Measurements from ENCODE around the gene EIF4E1B.
"Not testable (repeated sequence)": the region's sequence is repeated elsewhere in the genome, so short reads cannot be mapped to it uniquely, and the experiment has no call there.

EIF4E1B gene, protein sequence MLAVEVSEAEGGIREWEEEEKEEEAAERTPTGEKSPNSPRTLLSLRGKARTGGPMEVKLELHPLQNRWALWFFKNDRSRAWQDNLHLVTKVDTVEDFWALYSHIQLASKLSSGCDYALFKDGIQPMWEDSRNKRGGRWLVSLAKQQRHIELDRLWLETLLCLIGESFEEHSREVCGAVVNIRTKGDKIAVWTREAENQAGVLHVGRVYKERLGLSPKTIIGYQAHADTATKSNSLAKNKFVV

DNA sequence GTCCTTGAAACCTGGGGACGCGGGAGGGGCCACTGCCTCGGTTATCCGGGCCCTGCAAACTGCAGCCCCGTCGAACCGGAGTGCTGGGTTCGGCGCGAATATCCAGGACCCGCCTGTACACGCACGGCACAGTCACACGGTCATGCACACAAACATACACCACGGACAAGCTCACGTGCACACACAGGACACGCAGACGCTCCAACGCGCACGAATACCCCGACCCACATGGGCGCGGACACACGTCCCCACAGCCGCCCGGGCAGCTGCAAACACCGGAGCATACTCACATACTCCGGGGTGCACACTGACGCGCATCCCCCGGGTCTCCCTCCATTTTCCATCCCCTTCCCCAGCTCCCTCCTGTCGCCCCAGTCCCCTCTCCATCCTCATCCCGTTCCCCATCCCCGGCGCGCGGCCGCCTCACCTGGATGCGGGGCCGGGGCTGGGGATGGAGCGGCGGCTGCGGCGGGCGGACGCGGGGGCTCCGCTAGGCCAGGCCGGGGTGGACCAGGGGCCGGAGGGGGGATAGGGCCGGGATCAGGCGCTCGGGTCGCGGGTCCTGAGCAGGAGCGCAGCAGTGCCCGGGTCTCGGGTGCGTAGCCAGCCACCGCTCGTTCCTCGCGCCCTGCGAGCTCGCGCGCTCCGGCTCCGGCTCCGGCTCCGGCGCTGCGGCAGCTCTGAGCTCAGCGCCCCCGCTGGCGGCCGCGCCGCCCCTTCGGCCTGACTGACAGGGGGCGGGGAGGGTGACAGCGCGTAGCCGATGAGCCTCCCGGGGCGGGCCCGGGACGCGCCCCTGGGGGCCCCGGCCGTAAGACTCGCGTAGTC, at the start of gene EIF4E1B, which contains the start of gene SNCB:
Gene EIF4E1B, plus strand, starts transcription at position 823 of the 828 bp plus-strand sequence. CDS start 12,113 bp downstream, outside the sequence.
Gene SNCB, minus strand, starts transcription at position 682 of the 828 bp plus-strand sequence. CDS start 880 bp downstream, outside the sequence.
- Mint-ChIP-seq H3K27me3 (peaks cover 86% of the 10 kb centered on the region), H3K9me3 (no peaks in the 10 kb centered on the region)
- intact Hi-C loops (cut with micrococcal nuclease): no loop called here

GRCh38 chr5:176581361-176581760, 49.1 kb upstream of the EIF4E1B start:
- Mint-ChIP-seq H3K4me3 (no peak overlapping the region), H3K9me3 (peaks cover 8% of the 10 kb centered on the region)
- intact Hi-C loops (cut with micrococcal nuclease): no loop called here

More for the DNA sequence above, at the start of gene EIF4E1B, which contains the start of gene SNCB:
- no peak within 1 kb of the TSS for H3K27ac Mint-ChIP-seq
- H3K4me1 Mint-ChIP-seq (ENCODE audit: low read depth): no peaks in the 10 kb centered on the region
- no peaks in the 10 kb centered on the region for H3K36me3 Mint-ChIP-seq (ENCODE audit: low read depth)
- H3K4me3 Mint-ChIP-seq: no peak within 1 kb of the TSS

GRCh38 chr5:176583076-176583475, 47.4 kb upstream of the EIF4E1B start:
- Mint-ChIP-seq H3K4me3 (no peak overlapping the region), H3K9me3 (peaks cover 8% of the 10 kb centered on the region), H3K36me3 (ENCODE audit: low read depth) (no peaks in the 10 kb centered on the region), H3K27ac (no peak overlapping the region), H3K27me3 (no peaks in the 10 kb centered on the region), H3K4me1 (ENCODE audit: low read depth) (no peaks in the 10 kb centered on the region)
- intact Hi-C loops (cut with micrococcal nuclease): no loop called here

More at GRCh38 chr5:176581361-176581760, 49.1 kb upstream of the EIF4E1B start:
- Mint-ChIP-seq H3K27ac (no peak overlapping the region), H3K36me3 (ENCODE audit: low read depth) (no peaks in the 10 kb centered on the region), H3K27me3 (no peaks in the 10 kb centered on the region), H3K4me1 (ENCODE audit: low read depth) (no peaks in the 10 kb centered on the region)

DNA sequence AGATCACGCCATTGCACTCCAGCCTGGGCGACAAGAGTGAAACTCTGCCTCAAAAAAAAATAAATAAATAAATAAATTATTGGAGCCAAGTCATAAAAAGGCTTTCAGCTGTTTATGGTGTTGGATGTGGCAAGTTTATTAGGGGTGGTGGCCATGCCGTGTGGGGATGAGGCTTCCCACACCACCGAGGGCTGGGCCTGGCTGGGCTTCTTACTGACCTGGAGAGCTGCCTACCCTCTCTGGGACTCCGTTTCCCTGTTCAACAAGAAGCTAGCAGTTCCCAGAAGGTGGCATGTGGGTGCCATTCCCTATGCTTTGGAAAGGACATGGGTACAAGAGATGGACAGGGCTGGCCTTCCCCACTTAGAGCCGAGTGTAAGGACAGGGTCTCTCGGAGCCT, 43.1 kb upstream of the EIF4E1B start:
- no peak overlapping the region for H3K27ac Mint-ChIP-seq
- no peaks in the 10 kb centered on the region for H3K27me3 Mint-ChIP-seq
- H3K4me3 Mint-ChIP-seq: no peak overlapping the region
- intact Hi-C loops (cut with micrococcal nuclease): no loop called here
- H3K36me3 Mint-ChIP-seq (ENCODE audit: low read depth): no peaks in the 10 kb centered on the region
- H3K4me1 Mint-ChIP-seq (ENCODE audit: low read depth): no peaks in the 10 kb centered on the region
- peaks cover 8% of the 10 kb centered on the region for H3K9me3 Mint-ChIP-seq

GRCh38 chr5:176588297-176588696, 42.2 kb upstream of the EIF4E1B start:
- intact Hi-C loops (cut with micrococcal nuclease): no loop called here
- no peak overlapping the region for H3K4me3 Mint-ChIP-seq

GRCh38 chr5:176589039-176589769, 41.3 kb upstream of the EIF4E1B start:
- H3K4me3 Mint-ChIP-seq: no peak overlapping the region
- intact Hi-C loops (cut with micrococcal nuclease): no loop called here
- H3K27ac Mint-ChIP-seq: no peak overlapping the region

More at GRCh38 chr5:176588297-176588696, 42.2 kb upstream of the EIF4E1B start:
- no peaks in the 10 kb centered on the region for H3K36me3 Mint-ChIP-seq (ENCODE audit: low read depth)
- no peak overlapping the region for H3K27ac Mint-ChIP-seq
- H3K9me3 Mint-ChIP-seq: peaks cover 8% of the 10 kb centered on the region
- H3K4me1 Mint-ChIP-seq (ENCODE audit: low read depth): no peaks in the 10 kb centered on the region
- H3K27me3 Mint-ChIP-seq: no peaks in the 10 kb centered on the region

GRCh38 chr5:176590035-176590717, 40.3 kb upstream of the EIF4E1B start:
- Mint-ChIP-seq H3K9me3 (peaks cover 8% of the 10 kb centered on the region), H3K4me3 (no peak overlapping the region), H3K27ac (no peak overlapping the region), H3K4me1 (ENCODE audit: low read depth) (no peaks in the 10 kb centered on the region), H3K36me3 (ENCODE audit: low read depth) (no peaks in the 10 kb centered on the region), H3K27me3 (peaks cover 10% of the 10 kb centered on the region)
- intact Hi-C loops (cut with micrococcal nuclease): no loop called here

More at GRCh38 chr5:176589039-176589769, 41.3 kb upstream of the EIF4E1B start:
- Mint-ChIP-seq H3K4me1 (ENCODE audit: low read depth) (no peaks in the 10 kb centered on the region), H3K27me3 (peaks cover 3% of the 10 kb centered on the region), H3K9me3 (peaks cover 8% of the 10 kb centered on the region), H3K36me3 (ENCODE audit: low read depth) (no peaks in the 10 kb centered on the region)

- H3K4me3 Mint-ChIP-seq; H3K27ac Mint-ChIP-seq; intact Hi-C loops (cut with micrococcal nuclease); H3K9me3 Mint-ChIP-seq; H3K4me1 Mint-ChIP-seq (ENCODE audit: low read depth); H3K36me3 Mint-ChIP-seq (ENCODE audit: low read depth): not testable (repeated sequence)
- H3K27me3 Mint-ChIP-seq: peaks cover 25% of the 10 kb centered on the region
Observed at GRCh38 chr5:176591667-176592066, 38.8 kb upstream of the EIF4E1B start.

- peaks cover 28% of the 10 kb centered on the region for H3K27me3 Mint-ChIP-seq
- no peaks in the 10 kb centered on the region for H3K9me3 Mint-ChIP-seq
- intact Hi-C loops (cut with micrococcal nuclease): no loop called here
- no peak overlapping the region for H3K27ac Mint-ChIP-seq
- H3K4me3 Mint-ChIP-seq: no peak overlapping the region
- H3K36me3 Mint-ChIP-seq (ENCODE audit: low read depth): no peaks in the 10 kb centered on the region
- peaks cover 7% of the 10 kb centered on the region for H3K4me1 Mint-ChIP-seq (ENCODE audit: low read depth)
Observed at GRCh38 chr5:176592573-176592972, 37.9 kb upstream of the EIF4E1B start.

GRCh38 chr5:176593273-176593869, 37.1 kb upstream of the EIF4E1B start:
- Mint-ChIP-seq H3K9me3 (no peaks in the 10 kb centered on the region), H3K36me3 (ENCODE audit: low read depth) (no peaks in the 10 kb centered on the region), H3K4me3 (no peak overlapping the region), H3K27me3 (peaks cover 35% of the 10 kb centered on the region), H3K4me1 (ENCODE audit: low read depth) (peaks cover 7% of the 10 kb centered on the region), H3K27ac (no peak overlapping the region)
- intact Hi-C loops (cut with micrococcal nuclease): no loop called here

GRCh38 chr5:176594554-176594953, 35.9 kb upstream of the EIF4E1B start:
- Mint-ChIP-seq H3K9me3 (no peaks in the 10 kb centered on the region), H3K36me3 (ENCODE audit: low read depth) (no peaks in the 10 kb centered on the region), H3K4me1 (ENCODE audit: low read depth) (peaks cover 7% of the 10 kb centered on the region), H3K27me3 (peaks cover 46% of the 10 kb centered on the region), H3K4me3 (no peak overlapping the region), H3K27ac (no peak overlapping the region)
- intact Hi-C loops (cut with micrococcal nuclease): no loop called here

GRCh38 chr5:176595386-176595943, 35.0 kb upstream of the EIF4E1B start:
- H3K27ac Mint-ChIP-seq: no peak overlapping the region
- H3K9me3 Mint-ChIP-seq: no peaks in the 10 kb centered on the region
- intact Hi-C loops (cut with micrococcal nuclease): no loop called here

More at GRCh38 chr5:176595386-176595943, 35.0 kb upstream of the EIF4E1B start:
- Mint-ChIP-seq H3K36me3 (ENCODE audit: low read depth) (no peaks in the 10 kb centered on the region), H3K4me1 (ENCODE audit: low read depth) (peaks cover 7% of the 10 kb centered on the region), H3K4me3 (no peak overlapping the region), H3K27me3 (peaks cover 46% of the 10 kb centered on the region)
